K562 (cell line): ENCODE measurements around the gene LDAH. TPM values are rescaled to one million over a fixed set of nuclear protein-coding genes. Genes with fewer than 3 reads are reported as not detected.

Source experiments
- ATAC-seq: fragments of 200-7000 bp; cut with Tn5 transposase; 3 replicates; pipeline ENCODE4 v1.9.1; 2020; ENCODE audit warnings: moderate library complexity
- BruUV-seq: library from RNA; stranded (reverse); fragments of 400-500 nt; replicated peaks from 2 replicates; lab custom pipeline; 2021; lab: Mats Ljungman, UMichigan
- CTCF ChIA-PET: fragments of 300-600 bp; formaldehyde crosslinking; extraction: SDS; loops from one replicate; lab custom pipeline; 2021; ENCODE audit warnings: low intra/inter-chr PET ratio; lab: Yijun Ruan, JAX
- POLR2A ChIA-PET: fragments of 300-600, 350-650 bp; sonication (Branson Sonifier 250); formaldehyde crosslinking; extraction: SDS; loops from one replicate; lab custom pipeline; 2021; ENCODE audit warnings: antibody characterized with exemption, inconsistent platforms; lab: Yijun Ruan, JAX
- DNase-seq, 4 experiments: peaks; one replicate each; pipeline versions ENCODE4 v3.0.0 to v3.0.0-alpha.2; 2011 to 2018; ENCODE audit warnings: low spot score in 3 of 4, mixed read lengths in 3 of 4; ENCODE audit errors: extremely low read depth in 1 of 4
- FAIRE-seq: peaks from 2 replicates; lab custom pipeline; 2011; peaks lifted over from hg19 to GRCh38; lab: Jason Lieb, UNC
- H2AFZ ChIP-seq: 2 replicates; pipeline ENCODE4 v1.6.0; 2011; ENCODE audit warnings: low read depth, low read length, control low read depth, inconsistent platforms
- H3K27ac ChIP-seq: fragments of 200-600 bp; 3 replicates; pipeline ENCODE4 v1.8.0; 2011; ENCODE audit warnings: low read depth, mild to moderate bottlenecking, control low read depth, inconsistent platforms, low read length, moderate library complexity, mixed read lengths; ENCODE audit errors: extremely low read depth
- H3K27me3 ChIP-seq, 2 experiments: fragments of 300-600 bp in 1 of 2; 2 replicates in 1 of 2; 3 replicates in 1 of 2; pipeline versions ENCODE4 v1.6.0 to v1.8.0; 2011; ENCODE audit warnings: inconsistent platforms in 2 of 2, low read length in 2 of 2, mild to moderate bottlenecking in 1 of 2, mixed read lengths in 1 of 2, moderate library complexity in 1 of 2; ENCODE audit not compliant: control insufficient read depth in 2 of 2, insufficient read depth in 2 of 2
- H3K36me3 ChIP-seq: fragments of 300-600 bp; 3 replicates; pipeline ENCODE4 v1.8.0; 2011; ENCODE audit warnings: mild to moderate bottlenecking, low read length, inconsistent platforms; ENCODE audit not compliant: control insufficient read depth, insufficient read depth
- H3K4me1 ChIP-seq, 2 experiments: fragments of 200-600 bp in 1 of 2; replicated peaks in 1 of 2; 2 replicates in 1 of 2; 3 replicates in 1 of 2; pipeline versions ENCODE4 v1.5.1 to v1.8.0; 2011; ENCODE audit warnings: inconsistent platforms in 2 of 2, low read length in 2 of 2, mild to moderate bottlenecking in 1 of 2, mixed read lengths in 1 of 2, moderate library complexity in 1 of 2; ENCODE audit not compliant: control insufficient read depth in 2 of 2, insufficient read depth in 2 of 2
- H3K4me2 ChIP-seq: 2 replicates; pipeline ENCODE4 v1.6.1; 2011; ENCODE audit warnings: low read length, control low read depth, inconsistent platforms, mixed read lengths; ENCODE audit not compliant: insufficient read depth
- H3K4me3 ChIP-seq: fragments of 200-600 bp; sonication (generic), shearing (Covaris generic); 2 replicates; pipeline ENCODE4 v1.5.1; 2016; ENCODE audit warnings: control low read depth, inconsistent platforms
- H3K79me2 ChIP-seq: fragments of 200-600 bp; 3 replicates; pipeline ENCODE4 v1.8.0; 2011; ENCODE audit warnings: low read length, inconsistent platforms; ENCODE audit not compliant: control insufficient read depth, insufficient read depth
- H3K9ac ChIP-seq, 2 experiments: 2 replicates each; pipeline versions ENCODE4 v1.6.0 to v1.6.1; 2011; ENCODE audit warnings: low read depth in 2 of 2, low read length in 2 of 2, control low read depth in 1 of 2, inconsistent platforms in 1 of 2, mild to moderate bottlenecking in 1 of 2, mixed read lengths in 1 of 2; ENCODE audit not compliant: insufficient read depth in 1 of 2
- H3K9me1 ChIP-seq: one replicate; pipeline ENCODE4 v1.6.0; 2011; ENCODE audit warnings: inconsistent platforms, mild to moderate bottlenecking, low read length, moderate library complexity; ENCODE audit not compliant: control insufficient read depth, insufficient read depth
- H3K9me3 ChIP-seq: replicated peaks from 2 replicates; pipeline ENCODE4 v1.5.1; 2011; ENCODE audit warnings: low read depth, low read length, inconsistent platforms; ENCODE audit not compliant: control insufficient read depth, insufficient read depth
- H4K20me1 ChIP-seq: replicated peaks from 2 replicates; pipeline ENCODE4 v1.6.1; 2011; ENCODE audit warnings: low read length, inconsistent platforms, mixed read lengths; ENCODE audit not compliant: control insufficient read depth, insufficient read depth
- DIDO1 ChIP-seq: fragments of 450-650 bp; IDR thresholded peaks from 2 replicates; pipeline ENCODE4 v1.6.1; 2016; ENCODE audit warnings: low read depth, missing biosample characterization, missing genetic modification characterization
- HMG20A ChIP-seq: fragments of 450-650 bp; formaldehyde crosslinking; conservative IDR thresholded peaks from 2 replicates; pipeline ENCODE4 v1.4.0; 2020; ENCODE audit warnings: mild to moderate bottlenecking, mixed read lengths
- HMG20B ChIP-seq: fragments of 250-450 bp; sonication (Bioruptor Pico); IDR thresholded peaks from 2 replicates; pipeline ENCODE4 v1.5.0; 2021; ENCODE audit warnings: mild to moderate bottlenecking
- MTF1 ChIP-seq: fragments of 250-450 bp; sonication (Bioruptor Pico); IDR thresholded peaks from 2 replicates; pipeline ENCODE4 v1.9.0; 2021; ENCODE audit warnings: moderate library complexity, mild to moderate bottlenecking, inconsistent platforms, borderline replicate concordance
- NFXL1 ChIP-seq: fragments of 450-650 bp; formaldehyde crosslinking; IDR thresholded peaks from 2 replicates; pipeline ENCODE4 v1.4.0; 2021; ENCODE audit warnings: mild to moderate bottlenecking
- NR2C2 ChIP-seq, 2 experiments: fragments of 200-800 bp in 1 of 2; sonication (Bioruptor generic) in 1 of 2; sonication (generic) in 1 of 2; formaldehyde crosslinking in 1 of 2; IDR thresholded peaks; 2 replicates each; pipeline versions ENCODE4 v1.6.1 to v1.8.0; 2016 to 2022; ENCODE audit warnings: mild to moderate bottlenecking in 1 of 2, missing compliant biosample characterization in 1 of 2, missing genetic modification characterization in 1 of 2, missing genetic modification reagents in 1 of 2
- POLR2G ChIP-seq: fragments of 200-400 bp; formaldehyde crosslinking; IDR thresholded peaks from 2 replicates; pipeline ENCODE4 v1.6.1; 2017; ENCODE audit warnings: low read depth, mild to moderate bottlenecking, antibody characterized with exemption, low read length, moderate library complexity
- ZNF551 ChIP-seq: fragments of 250-450 bp; sonication (Bioruptor Pico); IDR thresholded peaks from 2 replicates; pipeline ENCODE4 v1.5.0; 2021; ENCODE audit warnings: mild to moderate bottlenecking, moderate library complexity
- WGBS: fragments of 100-300 bp; shearing (Covaris generic); methylation state at CpG from one replicate; pipeline ENCODE4 v1.1.6; 2016; ENCODE audit warnings: low coverage, mixed read lengths; ENCODE audit not compliant: insufficient coverage; ENCODE audit errors: missing lambda C conversion rate; 5-methylcytosine and 5-hydroxymethylcytosine counted together
- in situ Hi-C: fragments of 300-500 bp; cut with MboI; formaldehyde crosslinking; loops from 4 replicates; pipeline ENCODE4 v1.15.0; 2018; ENCODE audit warnings: inconsistent platforms, mixed read lengths
- intact Hi-C: fragments of 100-400 bp; cut with micrococcal nuclease; formaldehyde crosslinking; loops from 2 replicates; pipeline ENCODE4 v1.14.2; 2022
- polyA plus RNA-seq, 8 experiments: library from polyadenylated mRNA; depleted of rRNA in 4 of 8; stranded (reverse) in 5 of 8; unstranded in 3 of 8; fragments of >200 nt; fragmentation: Nextera tagmentation in 2 of 8; fragmentation: Illumina TruSeq in 1 of 8; extraction: Ambion mirVana in 2 of 8; extraction: Trizol in 1 of 8; gene quantifications; 2 replicates each; pipeline versions ENCODE4 v1.2.1 to v1.2.3, GENCODE V29; 2011 to 2014; ENCODE audit warnings: inconsistent platforms in 1 of 8, missing spikeins in 1 of 8
- total RNA-seq, 7 experiments: library from RNA; depleted of rRNA in 6 of 7; stranded (reverse); fragments of >200 nt in 6 of 7; fragmentation: Illumina TruSeq in 2 of 7; extraction: Trizol in 2 of 7; gene quantifications; 2 replicates each; pipeline versions ENCODE4 v1.2.1 to v1.2.3, GENCODE V29; 2011 to 2021; ENCODE audit warnings: low replicate concordance in 1 of 7

Gene LDAH
- total and polyA plus RNA-seq, 9 of the 15 experiments (the other 6 are each of a cell fraction or from before 2014, with no cell fraction given), result 22.3 to 60.1 (median 40.0) TPM

DNA sequence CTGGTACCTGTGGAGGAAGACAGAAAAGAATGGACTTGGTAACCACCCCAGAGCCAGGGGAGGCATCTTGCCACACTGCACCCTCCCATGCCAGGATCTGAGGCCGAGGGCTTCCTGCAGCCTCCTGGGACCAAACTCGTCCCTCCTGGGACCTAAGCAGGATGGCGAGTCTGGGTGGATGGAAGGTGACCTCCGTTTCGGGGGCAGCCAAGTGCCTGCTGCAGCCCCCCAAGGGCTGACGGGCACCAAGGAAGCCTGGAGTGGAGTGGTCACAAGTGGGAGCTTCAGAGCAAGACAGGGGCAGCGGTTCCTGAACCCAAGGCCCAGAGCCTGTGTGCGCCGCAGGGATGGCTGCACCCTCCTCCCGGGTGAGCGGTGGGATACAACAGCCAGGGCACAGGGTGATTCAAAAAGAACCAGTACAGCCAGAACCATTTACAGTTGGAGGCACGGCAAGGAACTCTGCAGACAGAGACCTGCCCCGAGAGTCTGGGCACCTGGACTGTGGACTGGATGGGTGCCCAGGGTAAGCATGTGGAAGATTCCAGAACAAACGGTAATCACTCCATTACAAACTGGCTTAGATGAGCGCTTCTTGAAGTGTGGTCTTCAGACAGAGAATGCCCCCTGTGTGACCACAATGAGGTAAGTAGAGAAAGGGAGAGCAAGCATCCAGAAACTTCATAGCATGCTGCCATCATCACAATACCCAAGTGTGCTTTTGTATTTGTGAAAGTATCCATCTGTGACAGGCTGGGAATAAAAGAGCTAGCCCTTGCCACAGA lies 184.1 kb downstream of the LDAH start:
- DNase-seq, result no peak
- intact Hi-C loops, result loop anchor here (10.0 kb wide), 1 partner anchor 384 kb away; no protein-coding TSS in a partner anchor
- Histone ChIP-seq H3K4me3 (no peak overlapping the region), H3K4me2 (no peak overlapping the region), H3K9me1 (no peaks in the 10 kb centered on the region), H3K9ac (no peak overlapping the region), H3K9me3 (no peaks in the 10 kb centered on the region), H3K27me3 (no peaks in the 10 kb centered on the region), H4K20me1 (no peaks in the 10 kb centered on the region), H2AFZ (no peak overlapping the region), H3K79me2 (no peaks in the 10 kb centered on the region), H3K27ac (no peak overlapping the region), H3K36me3 (no peaks in the 10 kb centered on the region), H3K4me1 (peaks cover under 1 to 25% of the 10 kb centered on the region in 2 experiments; a peak in 4 of 5 replicates)
- in situ Hi-C loops, result loop anchor here (5.0 to 10.0 kb wide), 2 partner anchors 197 to 544 kb away; no protein-coding TSS in a partner anchor
- ChIA-PET CTCF (no interaction called here), POLR2A (interaction anchor here (2.1 kb wide), 1 partner anchor 194 kb away, joined by 4 read pairs; no protein-coding TSS in a partner anchor)
- no peak for FAIRE-seq
- WGBS, result 37% methylated on average over 14 of the region's 15 CpGs
- no TSS peak for BruUV-seq
- TF ChIP-seq MTF1 (no peak), HMG20A (CRISPR knock-in tag) (no peak), HMG20B (no peak), DIDO1 (no peak), NR2C2 (CRISPR knock-in tag; IDR thresholded peaks at IDR 0.05) (no peak), NR2C2 (tag; IDR thresholded peaks at IDR 0.05) (no peak), NFXL1 (no peak), ZNF551 (no peak), POLR2G (0 out of 2 replicates have a peak, but pooled peaks have one; percentile 19)
- no peak for ATAC-seq
